BJ (cell line): Measurements from ENCODE around the gene SFTPB. TPM values are rescaled to one million over a fixed set of nuclear protein-coding genes. Genes with fewer than 3 reads are reported as not detected.
"Not testable (repeated sequence)": the region's sequence is repeated elsewhere in the genome, so short reads cannot be mapped to it uniquely, and the experiment has no call there.

Experiments used
- CTCF ChIA-PET: fragments of 350-600 bp; formaldehyde crosslinking; extraction: SDS; loops from one replicate; lab custom pipeline; 2021; ENCODE audit warnings: antibody characterized with exemption, inconsistent platforms; lab: Yijun Ruan, JAX
- POLR2A ChIA-PET: fragments of 300-600 bp; sonication (Branson Sonifier 250); formaldehyde crosslinking; extraction: SDS; loops from one replicate; lab custom pipeline; 2021; ENCODE audit warnings: antibody characterized with exemption; lab: Charles Lee
- DNase-seq: peaks from one replicate; pipeline ENCODE4 v3.0.0-alpha.2; 2011; ENCODE audit warnings: low read depth
- H3K27me3 ChIP-seq: 2 replicates; pipeline ENCODE4 v1.6.0; 2011; ENCODE audit warnings: low read length; ENCODE audit not compliant: control insufficient read depth, insufficient read depth
- H3K36me3 ChIP-seq: 2 replicates; pipeline ENCODE4 v1.5.1; 2011; ENCODE audit warnings: low read length; ENCODE audit not compliant: control insufficient read depth, insufficient read depth
- H3K4me3 ChIP-seq: 2 replicates; pipeline ENCODE4 v1.5.1; 2011; ENCODE audit warnings: low read depth, mild to moderate bottlenecking, control low read depth, low read length
- polyA minus RNA-seq: library from RNA; depleted of rRNA, polyadenylated mRNA; stranded (reverse); fragments of >200 nt; gene quantifications from 2 replicates; pipeline ENCODE4 v1.2.3, GENCODE V29; 2011; rRNA and poly(A)+ RNA removed
- polyA plus RNA-seq: library from polyadenylated mRNA; depleted of rRNA; stranded (reverse); fragments of >200 nt; gene quantifications from 2 replicates; pipeline ENCODE4 v1.2.3, GENCODE V29; 2011; rRNA removed
- TF ChIP-seq, protein P1 (sequence below): IDR thresholded peaks from 2 replicates; pipeline ENCODE4 v1.5.1; 2011; ENCODE audit warnings: low read depth, mild to moderate bottlenecking, control low read depth, inconsistent platforms, low read length, moderate library complexity; ENCODE audit not compliant: insufficient read depth

The SFTPB gene
- polyA plus RNA-seq (not detected in 2 replicates), polyA minus RNA-seq (not detected in 2 replicates)

DNA sequence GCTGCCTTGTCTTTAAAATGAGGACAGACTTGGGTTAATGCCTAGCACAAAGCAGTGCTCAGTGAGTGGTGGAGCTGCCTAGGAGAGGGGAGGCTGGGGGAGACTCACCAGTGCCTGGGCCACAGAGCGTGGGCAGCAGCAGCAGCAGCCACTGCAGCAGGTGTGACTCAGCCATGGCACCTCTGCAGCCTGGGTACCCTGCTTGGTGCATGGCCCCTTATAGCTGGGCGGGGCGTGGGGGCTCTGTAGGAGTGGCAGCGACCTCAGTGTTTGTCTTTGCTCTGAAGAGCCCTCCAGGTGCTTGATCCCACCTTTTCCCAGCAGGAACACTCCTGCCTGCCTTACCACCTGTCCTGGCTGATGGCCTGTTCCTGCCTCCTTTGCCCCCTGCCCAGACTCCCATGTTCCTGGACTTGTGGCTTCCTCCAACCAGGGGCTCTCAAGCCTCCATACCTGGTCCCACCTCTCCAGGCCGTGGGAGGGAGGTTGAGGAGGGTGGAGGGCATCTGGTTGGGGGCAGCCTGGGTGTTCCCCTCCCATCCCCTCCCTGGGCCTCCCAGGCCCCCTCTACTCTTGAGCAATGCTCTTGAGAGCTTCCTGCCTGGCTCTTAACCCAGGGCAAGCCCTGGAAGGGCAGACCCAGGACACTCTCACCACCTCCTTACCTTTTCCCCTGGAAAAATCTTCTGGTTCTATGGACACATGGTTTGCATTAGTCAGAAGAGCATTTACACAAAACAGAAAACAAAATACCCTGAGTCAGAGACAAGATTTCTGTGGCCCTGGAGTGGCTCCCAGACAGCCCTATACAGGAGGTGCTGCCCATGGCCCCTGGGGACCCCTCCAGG is at the start of gene SFTPB:
Gene SFTPB, minus strand, starts transcription at position 191 of the 848 bp plus-strand sequence. Its CDS starts 16 bp downstream, at position 175.
- DNase-seq = no peak
- Histone ChIP-seq H3K4me3 (no peak within 1 kb of the TSS), H3K36me3 (no peaks in the 10 kb centered on the region), H3K27me3 (no peaks in the 10 kb centered on the region)
- ChIA-PET POLR2A (no interaction called here), CTCF (interaction anchor here (0.6 to 2.9 kb wide), 4 partner anchors 11 to 60 kb away, joined by 3 to 13 read pairs (median 4); no protein-coding TSS in a partner anchor)
- TF ChIP-seq, protein P1, sequence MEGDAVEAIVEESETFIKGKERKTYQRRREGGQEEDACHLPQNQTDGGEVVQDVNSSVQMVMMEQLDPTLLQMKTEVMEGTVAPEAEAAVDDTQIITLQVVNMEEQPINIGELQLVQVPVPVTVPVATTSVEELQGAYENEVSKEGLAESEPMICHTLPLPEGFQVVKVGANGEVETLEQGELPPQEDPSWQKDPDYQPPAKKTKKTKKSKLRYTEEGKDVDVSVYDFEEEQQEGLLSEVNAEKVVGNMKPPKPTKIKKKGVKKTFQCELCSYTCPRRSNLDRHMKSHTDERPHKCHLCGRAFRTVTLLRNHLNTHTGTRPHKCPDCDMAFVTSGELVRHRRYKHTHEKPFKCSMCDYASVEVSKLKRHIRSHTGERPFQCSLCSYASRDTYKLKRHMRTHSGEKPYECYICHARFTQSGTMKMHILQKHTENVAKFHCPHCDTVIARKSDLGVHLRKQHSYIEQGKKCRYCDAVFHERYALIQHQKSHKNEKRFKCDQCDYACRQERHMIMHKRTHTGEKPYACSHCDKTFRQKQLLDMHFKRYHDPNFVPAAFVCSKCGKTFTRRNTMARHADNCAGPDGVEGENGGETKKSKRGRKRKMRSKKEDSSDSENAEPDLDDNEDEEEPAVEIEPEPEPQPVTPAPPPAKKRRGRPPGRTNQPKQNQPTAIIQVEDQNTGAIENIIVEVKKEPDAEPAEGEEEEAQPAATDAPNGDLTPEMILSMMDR = no peak

DNA sequence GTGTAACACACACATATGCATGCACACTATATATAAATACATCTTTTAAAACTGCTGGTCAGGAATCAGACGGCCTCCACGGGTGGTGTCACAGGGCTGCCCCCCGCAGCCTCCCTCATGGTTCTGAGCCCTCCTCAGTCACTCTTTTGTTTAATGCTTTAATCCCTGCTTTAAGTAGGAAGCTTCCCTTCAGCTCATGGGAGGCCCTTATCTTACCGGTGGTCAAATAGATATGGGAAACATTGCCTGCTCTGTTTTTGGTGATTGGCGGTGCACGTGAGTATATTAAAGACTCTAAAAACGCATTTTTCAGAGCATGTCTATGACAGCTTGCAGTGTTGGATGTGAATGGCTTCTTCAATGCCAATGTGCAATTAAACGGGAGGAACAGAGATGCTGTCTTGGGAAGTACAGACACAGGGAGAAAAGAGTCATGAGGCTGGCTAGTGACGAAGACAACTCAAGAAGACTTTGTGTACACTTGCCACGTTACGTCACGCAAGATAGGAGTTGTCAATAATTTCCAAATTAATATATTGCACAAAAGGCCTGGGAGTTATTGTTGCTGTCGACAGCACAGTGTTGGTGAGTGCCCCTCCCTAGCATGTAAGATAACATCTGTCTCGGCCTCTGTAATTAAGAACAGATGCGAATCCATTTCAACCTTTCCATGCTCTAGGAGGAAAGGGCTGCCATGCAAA is 49.5 kb upstream of the SFTPB start:
- Histone ChIP-seq H3K4me3 (no peak overlapping the region), H3K36me3 (no peaks in the 10 kb centered on the region; the same call in 1 of the 2 replicates), H3K27me3 (no peaks in the 10 kb centered on the region)
- POLR2A ChIA-PET = no interaction called here
- CTCF ChIA-PET = interaction anchor here (0.6 to 6.9 kb wide), 8 partner anchors 11 to 322 kb away, joined by 3 to 54 read pairs (median 4); no protein-coding TSS in a partner anchor
- TF ChIP-seq, protein P1 = no peak
- DNase-seq = peak; percentile 81

DNA sequence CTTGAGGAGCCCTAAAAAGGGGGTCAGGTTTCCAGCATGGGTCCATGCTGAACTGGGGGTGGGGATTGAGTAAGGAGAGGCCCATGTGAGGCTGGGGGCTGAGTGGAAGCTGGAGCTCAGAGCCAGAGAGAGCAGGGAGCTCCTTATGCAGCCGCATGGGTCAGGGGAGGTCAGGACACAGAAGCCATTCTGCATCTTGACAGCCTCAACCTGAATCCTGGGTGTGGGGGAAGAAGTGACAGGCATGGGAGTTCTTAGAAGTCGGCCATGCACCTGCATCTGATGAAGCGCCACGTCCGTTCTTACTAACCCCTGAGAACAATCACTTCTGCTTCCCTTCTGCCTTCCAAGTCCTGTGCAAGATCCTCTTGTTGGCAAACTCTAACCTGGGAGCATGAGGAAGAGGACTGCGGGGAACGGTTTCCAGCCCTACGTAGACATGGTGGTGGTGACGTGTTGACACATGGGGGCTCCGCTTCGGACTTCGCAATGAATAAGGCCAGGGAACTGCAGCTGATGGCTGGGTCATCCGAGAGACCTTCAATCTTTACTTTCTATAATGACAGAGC is 48.4 kb upstream of the SFTPB start:
- Histone ChIP-seq H3K4me3 (no peak overlapping the region), H3K27me3 (no peaks in the 10 kb centered on the region; the same call in 1 of the 2 replicates), H3K36me3 (no peaks in the 10 kb centered on the region; the same call in 1 of the 2 replicates)
- POLR2A ChIA-PET = no interaction called here
- CTCF ChIA-PET = interaction anchor here (0.7 to 6.9 kb wide), 3 partner anchors 11 to 98 kb away, joined by 4 to 54 read pairs (median 17); no protein-coding TSS in a partner anchor
- TF ChIP-seq, protein P1 = no peak
- DNase-seq = no peak

DNA sequence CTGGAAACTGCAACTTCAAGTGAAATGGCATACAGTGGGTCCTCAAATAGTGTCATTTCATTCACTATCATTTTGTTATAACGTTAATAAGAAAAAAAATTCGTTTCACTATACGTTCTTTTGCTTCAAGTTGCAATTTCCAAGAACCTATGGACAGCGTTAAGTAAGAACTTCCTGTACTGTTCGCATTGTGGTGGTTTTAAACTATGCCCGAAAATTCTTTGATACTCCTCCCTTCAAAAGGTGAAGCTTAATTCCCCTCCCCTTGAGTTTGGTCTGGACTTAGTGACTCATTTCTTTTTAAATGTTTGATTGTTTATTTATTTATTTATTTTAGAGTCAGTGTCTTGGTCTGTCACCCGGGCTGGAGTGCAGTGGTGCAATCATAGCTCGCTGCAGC is 46.8 kb upstream of the SFTPB start:
- ChIA-PET CTCF (interaction anchor here (1.3 to 6.9 kb wide), 5 partner anchors 9 to 99 kb away, joined by 3 to 54 read pairs (median 3); no protein-coding TSS in a partner anchor), POLR2A (no interaction called here)
- TF ChIP-seq, protein P1 = no peak
- DNase-seq = no peak
- no peaks in the 10 kb centered on the region; the same call in 1 of the 2 replicates for H3K36me3 ChIP-seq
- no peak overlapping the region for H3K4me3 ChIP-seq
- no peaks in the 10 kb centered on the region; the same call in 1 of the 2 replicates for H3K27me3 ChIP-seq

DNA sequence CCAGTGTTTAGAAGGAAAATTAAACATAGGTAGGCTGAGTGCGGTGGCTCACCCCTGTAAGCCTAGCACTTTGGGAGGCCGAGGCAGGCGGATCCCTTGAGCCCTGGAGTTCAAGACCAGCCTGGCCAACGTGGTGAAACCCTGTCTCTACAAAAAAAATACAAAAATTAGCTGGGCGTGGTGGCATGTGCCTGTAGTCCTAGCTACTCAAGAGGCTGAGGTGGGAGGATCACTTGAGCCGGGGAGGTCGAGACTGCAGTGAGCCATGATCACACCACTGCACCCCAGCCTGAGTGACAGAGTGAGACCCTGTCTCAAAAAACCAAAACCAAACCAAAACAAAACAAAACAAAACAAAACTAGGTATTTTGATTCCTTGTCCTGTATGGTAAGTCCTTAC is 46.4 kb upstream of the SFTPB start:
- H3K4me3 ChIP-seq, POLR2A ChIA-PET, H3K36me3 ChIP-seq, DNase-seq, H3K27me3 ChIP-seq: not testable (repeated sequence)
- CTCF ChIA-PET = interaction anchor here (0.8 to 6.9 kb wide), 7 partner anchors 9 to 99 kb away, joined by 3 to 54 read pairs (median 3); no protein-coding TSS in a partner anchor
